ENCODE measurements around the gene AFF3.

GRCh38 chr2:99944019-99944418 lies 198.4 kb downstream of the AFF3 start:
- no peak for TF ChIP-seq POLR2A (IDR thresholded peaks at IDR 0.05)
- no peak for TF ChIP-seq CTCF (IDR thresholded peaks at IDR 0.05)
